Activated CD8-positive, alpha-beta memory T cell treated with anti-CD3 and anti-CD28 coated beads, Interleukin-2, amount 10 ng/mL, durations not matched to agents 7 days and 5 days (primary cell): ENCODE results near the gene DUT. TPM values are rescaled to one million over a fixed set of nuclear protein-coding genes. Genes with fewer than 3 reads are reported as not detected.
"Not testable (repeated sequence)": the region's sequence is repeated elsewhere in the genome, so short reads cannot be mapped to it uniquely, and the experiment has no call there.

Source experiments
- ATAC-seq: fragments of 150-1000 bp; cut with Tn5 transposase; one replicate; pipeline ENCODE4 v1.10.0; 2021; ENCODE audit warnings: moderate library complexity
- CTCF ChIA-PET: fragments of 350-600 bp; sonication (Branson Sonifier 250); formaldehyde crosslinking; loops from one replicate; lab custom pipeline; 2021; ENCODE audit warnings: antibody characterized with exemption; lab: Charles Lee
- DNase-seq: peaks from one replicate; pipeline ENCODE4 v3.0.0-alpha.2; 2020
- H3K27ac Mint-ChIP-seq: one replicate; pipeline ENCODE4 v1.8.0; 2021; ENCODE audit warnings: mild to moderate bottlenecking, mixed read lengths
- H3K27me3 Mint-ChIP-seq: one replicate; pipeline ENCODE4 v1.8.0; 2021; ENCODE audit warnings: mixed read lengths
- H3K36me3 Mint-ChIP-seq: one replicate; pipeline ENCODE4 v1.8.0; 2021; ENCODE audit warnings: mild to moderate bottlenecking, mixed read lengths
- H3K4me1 Mint-ChIP-seq: one replicate; pipeline ENCODE4 v1.8.0; 2021; ENCODE audit warnings: mixed read lengths
- H3K4me3 Mint-ChIP-seq: one replicate; pipeline ENCODE4 v1.8.0; 2021; ENCODE audit warnings: mild to moderate bottlenecking, moderate library complexity, mixed read lengths
- H3K9me3 Mint-ChIP-seq: one replicate; pipeline ENCODE4 v1.8.0; 2022; ENCODE audit warnings: low read depth, mixed read lengths
- total RNA-seq, 2 experiments: library from RNA; stranded (reverse); gene quantifications; one replicate each; pipeline ENCODE4 v1.2.3, GENCODE V29; 2021

DUT gene
- total RNA-seq, 2 experiments from 2014 or later, result 348 to 349 TPM

GRCh38 chr15:48307586-48307985 is 23.6 kb upstream of the DUT start:
- no peak for ATAC-seq
- Mint-ChIP-seq H3K9me3 (no peaks in the 10 kb centered on the region), H3K36me3 (no peaks in the 10 kb centered on the region), H3K27me3 (peaks cover 5% of the 10 kb centered on the region), H3K27ac (no peak overlapping the region), H3K4me3 (no peak overlapping the region), H3K4me1 (no peaks in the 10 kb centered on the region)
- DNase-seq, result no peak
- CTCF ChIA-PET, result no interaction called here

- no peaks in the 10 kb centered on the region for H3K36me3 Mint-ChIP-seq
- peaks cover 5% of the 10 kb centered on the region for H3K27me3 Mint-ChIP-seq
- no peak overlapping the region for H3K4me3 Mint-ChIP-seq
- CTCF ChIA-PET, result no interaction called here
- H3K27ac Mint-ChIP-seq, result no peak overlapping the region
- no peaks in the 10 kb centered on the region for H3K9me3 Mint-ChIP-seq
- ATAC-seq (no peak), DNase-seq (no peak)
- no peaks in the 10 kb centered on the region for H3K4me1 Mint-ChIP-seq
These were observed 21.5 kb upstream of the DUT start for GRCh38 chr15:48309740-48310139.

GRCh38 chr15:48313216-48313615 is 18.0 kb upstream of the DUT start:
- ATAC-seq, result no peak
- H3K27me3 Mint-ChIP-seq, result peaks cover 2% of the 10 kb centered on the region
- no peak overlapping the region for H3K27ac Mint-ChIP-seq
- CTCF ChIA-PET, result no interaction called here
- H3K9me3 Mint-ChIP-seq, result no peaks in the 10 kb centered on the region
- no peaks in the 10 kb centered on the region for H3K4me1 Mint-ChIP-seq
- no peak overlapping the region for H3K4me3 Mint-ChIP-seq
- no peaks in the 10 kb centered on the region for H3K36me3 Mint-ChIP-seq
- DNase-seq, result no peak

GRCh38 chr15:48315041-48315440 is 16.2 kb upstream of the DUT start:
- Mint-ChIP-seq H3K36me3 (no peaks in the 10 kb centered on the region), H3K9me3 (no peaks in the 10 kb centered on the region), H3K4me1 (no peaks in the 10 kb centered on the region), H3K27ac (no peak overlapping the region), H3K4me3 (no peak overlapping the region), H3K27me3 (peaks cover 4% of the 10 kb centered on the region)
- no peak for ATAC-seq
- no peak for DNase-seq
- CTCF ChIA-PET, result no interaction called here

- ATAC-seq, result no peak
- DNase-seq, result no peak
- H3K27ac Mint-ChIP-seq, result no peak overlapping the region
- no peaks in the 10 kb centered on the region for H3K4me1 Mint-ChIP-seq
- CTCF ChIA-PET, result no interaction called here
- H3K27me3 Mint-ChIP-seq, result peaks cover 4% of the 10 kb centered on the region
- no peak overlapping the region for H3K4me3 Mint-ChIP-seq
- H3K36me3 Mint-ChIP-seq, result no peaks in the 10 kb centered on the region
- no peaks in the 10 kb centered on the region for H3K9me3 Mint-ChIP-seq
These were observed 14.0 kb upstream of the DUT start for GRCh38 chr15:48317221-48317620.

GRCh38 chr15:48318131-48318530 is 13.1 kb upstream of the DUT start:
- Mint-ChIP-seq H3K27ac (no peak overlapping the region), H3K27me3 (peaks cover 4% of the 10 kb centered on the region), H3K4me1 (no peaks in the 10 kb centered on the region), H3K9me3 (no peaks in the 10 kb centered on the region), H3K36me3 (no peaks in the 10 kb centered on the region), H3K4me3 (no peak overlapping the region)
- CTCF ChIA-PET, result no interaction called here
- ATAC-seq (no peak), DNase-seq (no peak)

GRCh38 chr15:48323294-48323693 is 7.9 kb upstream of the DUT start:
- Mint-ChIP-seq H3K4me1 (peaks cover 3% of the 10 kb centered on the region), H3K27ac (no peak overlapping the region), H3K36me3 (peaks cover 7% of the 10 kb centered on the region), H3K9me3 (no peaks in the 10 kb centered on the region), H3K4me3 (no peak overlapping the region), H3K27me3 (peaks cover 4% of the 10 kb centered on the region)
- CTCF ChIA-PET, result interaction anchor here (1.4 kb wide), 1 partner anchor 29 kb away, joined by 5 read pairs; no protein-coding TSS in a partner anchor
- ATAC-seq (no peak), DNase-seq (no peak)

- DNase-seq (no peak), ATAC-seq (no peak)
- Mint-ChIP-seq H3K4me3 (no peak overlapping the region), H3K9me3 (no peaks in the 10 kb centered on the region), H3K27me3 (peaks cover under 1% of the 10 kb centered on the region), H3K36me3 (peaks cover 10% of the 10 kb centered on the region), H3K4me1 (peaks cover 11% of the 10 kb centered on the region), H3K27ac (no peak overlapping the region)
- CTCF ChIA-PET, result no interaction called here
These were observed 6.3 kb upstream of the DUT start for GRCh38 chr15:48324949-48325348.

- Mint-ChIP-seq H3K9me3 (no peaks in the 10 kb centered on the region), H3K4me1 (peaks cover 16% of the 10 kb centered on the region), H3K27ac (no peak overlapping the region), H3K4me3 (no peak overlapping the region), H3K27me3 (no peaks in the 10 kb centered on the region), H3K36me3 (peaks cover 10% of the 10 kb centered on the region)
- no peak for DNase-seq
- ATAC-seq, result no peak
- CTCF ChIA-PET, result no interaction called here
These were observed 5.8 kb upstream of the DUT start for GRCh38 chr15:48325400-48325799.

- CTCF ChIA-PET, result interaction anchor here (0.8 to 0.9 kb wide), 2 partner anchors 15 to 41 kb away, joined by 3 read pairs; no protein-coding TSS in a partner anchor
- H3K27me3 Mint-ChIP-seq, H3K27ac Mint-ChIP-seq, DNase-seq, ATAC-seq, H3K36me3 Mint-ChIP-seq, H3K4me3 Mint-ChIP-seq, H3K9me3 Mint-ChIP-seq: not testable (repeated sequence)
- peaks cover 16% of the 10 kb centered on the region for H3K4me1 Mint-ChIP-seq
These were observed 5.0 kb upstream of the DUT start for GRCh38 chr15:48326180-48326579.

- Mint-ChIP-seq H3K4me3 (peak overlapping the region; percentile 94), H3K27ac (peak overlapping the region; percentile 96), H3K27me3 (no peaks in the 10 kb centered on the region), H3K36me3 (peaks cover 31% of the 10 kb centered on the region), H3K4me1 (peaks cover 43% of the 10 kb centered on the region), H3K9me3 (no peaks in the 10 kb centered on the region)
- ATAC-seq (no peak), DNase-seq (no peak)
- CTCF ChIA-PET, result interaction anchor here (1.2 kb wide), 1 partner anchor 44 kb away, joined by 3 read pairs; no protein-coding TSS in a partner anchor
These were observed 984 bp upstream of the DUT start for GRCh38 chr15:48330105-48330785.

- CTCF ChIA-PET, result interaction anchor here (0.8 to 1.7 kb wide), 4 partner anchors 8 to 478 kb away, joined by 3 to 6 read pairs (median 5); partner anchors contain the start of gene CEP152
- peaks cover 44% of the 10 kb centered on the region for H3K36me3 Mint-ChIP-seq
These were observed 790 bp downstream of the DUT start for GRCh38 chr15:48331796-48332641.

GRCh38 chr15:48332642-48333034 is 1.4 kb downstream of the DUT start:
- peak overlapping the region; percentile 94 for H3K4me3 Mint-ChIP-seq
- H3K9me3 Mint-ChIP-seq, result no peaks in the 10 kb centered on the region
- peaks cover 44% of the 10 kb centered on the region for H3K36me3 Mint-ChIP-seq
- H3K27me3 Mint-ChIP-seq, result no peaks in the 10 kb centered on the region
- DNase-seq (peak; percentile 59), ATAC-seq (no peak)
- peaks cover 60% of the 10 kb centered on the region for H3K4me1 Mint-ChIP-seq
- H3K27ac Mint-ChIP-seq, result peak overlapping the region; percentile 96
- CTCF ChIA-PET, result interaction anchor here (0.8 to 1.7 kb wide), 3 partner anchors 20 to 478 kb away, joined by 3 to 6 read pairs (median 5); partner anchors contain the start of gene CEP152

More at GRCh38 chr15:48331796-48332641, 790 bp downstream of the DUT start:
- H3K27ac Mint-ChIP-seq, result peak overlapping the region; percentile 96
- H3K9me3 Mint-ChIP-seq, result no peaks in the 10 kb centered on the region
- peaks cover 57% of the 10 kb centered on the region for H3K4me1 Mint-ChIP-seq
- peak overlapping the region; percentile 94 for H3K4me3 Mint-ChIP-seq
- ATAC-seq (peak; percentile 63), DNase-seq (peak; percentile 83)
- no peaks in the 10 kb centered on the region for H3K27me3 Mint-ChIP-seq
